Thymus (tissue), 11 donors: Measurements from ENCODE around the gene RARB. TPM values are rescaled to one million over a fixed set of nuclear protein-coding genes. Genes with fewer than 3 reads are reported as not detected.

Source experiments
- DNase-seq, 9 donors: peaks; one replicate each; pipeline ENCODE4 v3.0.0-alpha.2; 2013; ENCODE audit warnings: low spot score in 9 of 9, low read depth in 6 of 9, missing footprints in 1 of 9
- H3K27ac ChIP-seq, 2 donors: one replicate each; pipeline ENCODE4 v1.5.1; 2013; ENCODE audit warnings: control low read depth in 1 of 2, low read depth in 1 of 2, low read length in 1 of 2, mild to moderate bottlenecking in 1 of 2, moderate library complexity in 1 of 2
- H3K27me3 ChIP-seq, 2 donors: one replicate each; pipeline ENCODE4 v1.5.1; 2013; ENCODE audit warnings: low read length in 1 of 2; ENCODE audit not compliant: control insufficient read depth in 2 of 2, insufficient read depth in 1 of 2
- H3K36me3 ChIP-seq, 2 donors: one replicate each; pipeline ENCODE4 v1.5.1; 2013; ENCODE audit warnings: low read length in 1 of 2, mild to moderate bottlenecking in 1 of 2, moderate library complexity in 1 of 2; ENCODE audit not compliant: control insufficient read depth in 2 of 2, insufficient read depth in 2 of 2
- H3K4me1 ChIP-seq, 2 donors: one replicate each; pipeline ENCODE4 v1.5.1; 2013; ENCODE audit warnings: low read length in 2 of 2; ENCODE audit not compliant: control insufficient read depth in 2 of 2, insufficient read depth in 2 of 2
- H3K4me3 ChIP-seq, 2 donors: one replicate each; pipeline ENCODE4 v1.5.1; 2013; ENCODE audit warnings: low read length in 2 of 2, control low read depth in 1 of 2, mild to moderate bottlenecking in 1 of 2
- H3K9me3 ChIP-seq, 2 donors: one replicate each; pipeline ENCODE4 v1.5.1; 2013; ENCODE audit warnings: low read length in 1 of 2, mild to moderate bottlenecking in 1 of 2; ENCODE audit not compliant: control insufficient read depth in 2 of 2, insufficient read depth in 1 of 2
- WGBS: extraction: QIAGEN DNeasy Blood & Tissue Kit; methylation state at CpG from one replicate; pipeline ENCODE4 v1.1.7; 2013; 5-methylcytosine and 5-hydroxymethylcytosine counted together
- polyA plus RNA-seq: library from polyadenylated mRNA; stranded (reverse); fragments of 200-250 nt; gene quantifications from one replicate; pipeline ENCODE4 v1.2.3, GENCODE V29; 2013
- total RNA-seq: library from RNA; stranded (reverse); fragments of 120-200 nt; gene quantifications from one replicate; pipeline ENCODE4 v1.2.4, GENCODE V29; 2013
- donor health status: healthy.

RARB gene
- total and polyA plus RNA-seq, 2 donors, result 0.89 to 1.7 TPM

DNA sequence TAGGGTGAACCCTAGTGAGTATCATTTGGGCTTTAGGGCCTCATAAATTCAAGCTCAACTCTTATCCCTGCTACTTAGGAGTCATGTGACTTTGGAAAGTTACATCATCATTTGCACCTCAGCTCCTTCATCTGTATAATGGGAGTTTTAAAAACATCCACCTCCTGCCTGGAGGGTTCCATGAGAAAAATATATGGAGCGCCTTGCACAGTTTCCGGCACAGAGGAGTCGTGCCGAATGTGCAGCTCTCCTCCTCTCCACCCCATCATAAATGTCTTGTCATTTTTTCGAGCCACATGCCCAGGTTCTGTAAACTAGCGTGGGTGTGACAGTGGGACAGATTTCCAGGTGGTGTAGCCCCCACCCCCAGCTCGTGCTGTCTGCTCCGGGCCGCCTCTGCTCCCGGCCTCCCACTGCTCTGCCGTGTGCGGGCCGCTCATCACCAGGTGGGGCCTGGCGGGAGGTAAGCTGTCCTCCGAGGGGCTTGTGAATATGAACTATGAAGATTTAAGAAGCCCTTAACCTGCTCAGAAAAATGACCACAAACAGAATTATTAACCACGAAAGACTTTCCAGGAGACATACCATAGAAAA, 146.2 kb downstream of the RARB start:
- no peaks in the 10 kb centered on the region for H3K4me1 ChIP-seq
- H3K4me3 ChIP-seq, result no peak overlapping the region
- 97% methylated on average over 16 of the region's 16 CpGs for WGBS
- no peak overlapping the region for H3K27ac ChIP-seq
- no peaks in the 10 kb centered on the region for H3K36me3 ChIP-seq
- H3K9me3 ChIP-seq, result peaks cover 0 to 1% of the 10 kb centered on the region in 2 donors
- no peaks in the 10 kb centered on the region for H3K27me3 ChIP-seq
- DNase-seq, result no peak

DNA sequence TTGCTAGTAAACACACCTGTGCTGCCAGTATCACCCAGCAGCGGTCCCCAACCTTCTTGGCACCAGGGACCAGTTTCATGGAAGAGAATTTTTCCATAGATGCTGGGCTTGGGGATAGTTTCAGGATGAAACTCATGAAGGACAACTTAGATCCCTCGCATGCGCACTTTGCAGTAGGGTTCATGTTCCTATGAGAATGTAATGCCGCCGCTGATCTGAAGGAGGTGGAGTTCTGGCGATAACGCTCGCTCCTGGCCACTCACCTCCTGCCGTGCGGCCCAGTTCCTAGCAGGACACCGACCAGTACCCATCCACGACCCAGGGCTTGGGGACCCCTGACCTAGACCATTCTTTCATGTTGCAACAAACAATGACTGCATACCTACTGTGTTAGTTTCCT, 146.9 kb downstream of the RARB start:
- no peaks in the 10 kb centered on the region for H3K36me3 ChIP-seq
- peaks cover 0 to 1% of the 10 kb centered on the region in 2 donors for H3K9me3 ChIP-seq
- no peak for DNase-seq
- 95% methylated on average over 12 of the region's 12 CpGs for WGBS
- H3K4me3 ChIP-seq, result no peak overlapping the region
- H3K27me3 ChIP-seq, result no peaks in the 10 kb centered on the region
- H3K27ac ChIP-seq, result no peak overlapping the region
- no peaks in the 10 kb centered on the region for H3K4me1 ChIP-seq

DNA sequence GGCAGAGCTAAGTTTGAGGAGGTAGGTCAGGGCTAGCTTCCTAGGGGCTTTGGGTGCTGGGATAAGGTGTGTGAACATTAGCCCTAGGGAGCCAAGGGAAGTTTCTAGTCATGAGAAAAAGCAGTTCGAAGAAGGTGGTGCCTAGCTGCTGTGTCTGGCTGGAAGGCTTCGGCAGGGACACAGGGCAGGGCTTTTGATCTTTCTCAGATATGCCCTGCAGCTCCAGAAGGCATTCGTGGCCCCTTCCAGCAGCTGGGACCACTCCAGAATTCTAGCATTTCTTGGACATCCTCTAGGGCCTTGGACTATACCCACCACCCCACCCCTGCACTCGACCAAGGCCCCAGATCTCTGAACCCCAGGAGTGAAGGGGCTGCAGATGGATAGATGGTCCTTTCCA, 148.1 kb downstream of the RARB start:
- Histone ChIP-seq H3K27ac (no peak overlapping the region), H3K4me1 (no peaks in the 10 kb centered on the region), H3K36me3 (no peaks in the 10 kb centered on the region), H3K27me3 (no peaks in the 10 kb centered on the region), H3K9me3 (peaks cover 0 to 1% of the 10 kb centered on the region in 2 donors), H3K4me3 (no peak overlapping the region)
- 90% methylated on average over 4 of the region's 4 CpGs for WGBS
- DNase-seq, result no peak

DNA sequence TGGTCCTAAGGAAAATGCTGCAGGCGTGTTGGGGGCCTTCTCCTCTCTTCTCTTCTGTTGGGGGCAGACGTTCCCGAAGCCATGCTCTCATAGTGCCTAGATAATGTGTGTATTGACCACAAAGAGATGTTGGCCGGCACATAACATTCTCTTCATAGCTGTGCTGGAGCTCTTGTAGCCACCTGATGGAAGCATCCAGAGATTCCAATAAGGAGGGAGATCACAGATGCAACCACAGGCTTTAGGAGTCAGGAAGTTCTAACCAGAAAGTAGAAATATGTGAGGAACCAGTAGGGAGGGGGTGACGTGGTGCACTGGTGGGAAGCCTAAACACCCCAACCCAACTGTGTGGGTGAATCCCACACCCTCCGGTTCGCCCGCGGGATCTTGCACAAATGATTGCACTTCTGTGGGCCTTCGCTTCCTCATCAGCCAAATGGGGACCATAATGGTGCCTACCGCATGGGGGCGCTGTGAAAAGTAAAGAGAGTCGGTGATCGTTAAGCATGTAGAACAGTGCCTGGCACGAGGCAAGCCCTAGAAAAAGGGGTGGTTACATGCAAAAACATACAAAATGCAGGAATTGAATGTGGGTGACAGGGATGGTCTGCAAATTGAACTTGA, 148.9 kb downstream of the RARB start:
- no peak overlapping the region for H3K4me3 ChIP-seq
- H3K36me3 ChIP-seq, result no peaks in the 10 kb centered on the region
- WGBS, result 94% methylated on average over 15 of the region's 15 CpGs
- no peak for DNase-seq
- H3K9me3 ChIP-seq, result peaks cover 0 to 1% of the 10 kb centered on the region in 2 donors
- H3K4me1 ChIP-seq, result no peaks in the 10 kb centered on the region
- no peak overlapping the region for H3K27ac ChIP-seq
- no peaks in the 10 kb centered on the region for H3K27me3 ChIP-seq

DNA sequence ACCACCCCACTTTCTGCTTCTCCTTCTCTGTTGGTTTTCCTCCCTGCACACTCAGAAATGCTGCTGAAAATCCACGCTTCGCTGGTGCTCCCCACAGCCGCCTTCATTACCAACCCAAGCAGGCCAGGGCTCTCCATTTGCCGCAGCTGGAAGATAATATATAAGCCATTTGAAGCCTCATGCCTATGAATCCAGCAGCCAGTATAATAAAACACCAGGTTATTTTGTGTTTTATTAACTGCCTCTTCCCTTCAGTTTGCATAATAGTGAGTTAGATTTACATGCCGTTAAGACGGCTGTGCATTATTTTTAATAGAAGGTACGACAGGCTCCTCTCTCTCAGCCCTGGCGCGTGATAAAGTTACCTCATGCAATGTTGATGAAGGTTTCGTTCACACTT, 150.0 kb downstream of the RARB start:
- Histone ChIP-seq H3K9me3 (peaks cover 0 to 1% of the 10 kb centered on the region in 2 donors), H3K36me3 (no peaks in the 10 kb centered on the region), H3K27ac (no peak overlapping the region), H3K4me3 (no peak overlapping the region), H3K4me1 (no peaks in the 10 kb centered on the region), H3K27me3 (no peaks in the 10 kb centered on the region)
- WGBS, result 97% methylated on average over 10 of the region's 10 CpGs
- DNase-seq, result no peak

DNA sequence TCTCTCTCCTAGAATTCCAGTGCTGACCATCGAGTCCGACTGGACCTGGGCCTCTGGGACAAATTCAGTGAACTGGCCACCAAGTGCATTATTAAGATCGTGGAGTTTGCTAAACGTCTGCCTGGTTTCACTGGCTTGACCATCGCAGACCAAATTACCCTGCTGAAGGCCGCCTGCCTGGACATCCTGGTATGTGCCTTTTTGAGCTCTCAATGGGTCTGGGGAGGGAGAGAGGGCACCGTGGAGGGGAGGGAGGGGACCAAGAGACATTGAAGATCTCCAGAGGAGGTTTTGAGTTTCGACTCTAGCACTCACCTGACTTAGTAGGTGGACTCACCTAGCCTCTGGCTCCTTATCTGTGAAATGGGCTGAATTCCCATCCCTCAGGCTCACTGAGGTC, 152.5 kb downstream of the RARB start:
- no peaks in the 10 kb centered on the region for H3K4me1 ChIP-seq
- DNase-seq, result no peak
- no peaks in the 10 kb centered on the region for H3K36me3 ChIP-seq
- no peak overlapping the region for H3K4me3 ChIP-seq
- H3K27me3 ChIP-seq, result no peaks in the 10 kb centered on the region
- H3K9me3 ChIP-seq, result peaks cover 0 to 1% of the 10 kb centered on the region in 2 donors
- no peak overlapping the region for H3K27ac ChIP-seq
- WGBS, result 94% methylated on average over 8 of the region's 8 CpGs

DNA sequence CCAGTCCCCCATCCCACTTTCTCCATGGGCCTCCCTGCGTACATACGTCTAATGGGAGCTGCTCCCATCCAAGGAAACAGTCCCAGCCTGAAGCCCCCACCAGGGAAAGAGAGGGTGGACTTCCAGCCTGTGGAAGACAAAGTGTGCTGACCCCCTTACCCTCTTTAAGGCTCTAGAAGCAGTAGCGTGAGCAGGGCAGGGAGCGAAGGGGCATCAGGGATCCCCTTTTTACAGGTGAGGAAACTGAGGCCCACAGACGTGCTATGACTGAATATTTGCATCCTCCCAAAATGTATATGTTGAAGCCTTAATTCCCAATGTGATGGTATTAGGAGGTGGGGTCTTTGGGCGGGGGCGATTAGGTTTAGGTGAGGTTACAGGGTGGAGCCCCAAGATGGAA, 153.3 kb downstream of the RARB start:
- H3K4me3 ChIP-seq, result no peak overlapping the region
- H3K9me3 ChIP-seq, result peaks cover 0 to 1% of the 10 kb centered on the region in 2 donors
- no peaks in the 10 kb centered on the region for H3K4me1 ChIP-seq
- H3K27me3 ChIP-seq, result no peaks in the 10 kb centered on the region
- WGBS, result 97% methylated on average over 7 of the region's 7 CpGs
- no peak overlapping the region for H3K27ac ChIP-seq
- no peaks in the 10 kb centered on the region for H3K36me3 ChIP-seq
- DNase-seq, result no peak

DNA sequence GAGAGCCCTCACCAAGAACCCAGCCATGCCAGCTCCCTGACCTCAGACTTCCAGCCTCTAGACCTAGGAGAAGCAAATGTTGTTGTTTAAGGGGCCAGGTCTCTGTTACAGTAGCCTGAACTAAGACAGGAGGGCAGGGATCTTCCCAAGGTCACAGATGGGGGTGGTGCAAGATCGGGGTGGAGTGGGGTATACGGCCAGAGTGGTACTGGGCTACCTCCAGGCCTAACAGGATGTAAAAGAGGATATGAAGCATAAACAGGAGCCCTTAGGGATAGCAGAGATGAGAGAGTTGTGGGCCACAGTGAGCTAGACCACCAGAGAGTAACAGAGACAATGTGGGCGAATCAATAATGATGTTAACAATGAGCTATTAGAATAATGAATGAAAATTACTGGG, 153.8 kb downstream of the RARB start:
- H3K9me3 ChIP-seq, result peaks cover 0 to 1% of the 10 kb centered on the region in 2 donors
- no peaks in the 10 kb centered on the region for H3K27me3 ChIP-seq
- no peak overlapping the region for H3K4me3 ChIP-seq
- no peak for DNase-seq
- WGBS, result 97% methylated on average over 3 of the region's 3 CpGs
- H3K4me1 ChIP-seq, result no peaks in the 10 kb centered on the region
- H3K36me3 ChIP-seq, result no peaks in the 10 kb centered on the region
- no peak overlapping the region for H3K27ac ChIP-seq

DNA sequence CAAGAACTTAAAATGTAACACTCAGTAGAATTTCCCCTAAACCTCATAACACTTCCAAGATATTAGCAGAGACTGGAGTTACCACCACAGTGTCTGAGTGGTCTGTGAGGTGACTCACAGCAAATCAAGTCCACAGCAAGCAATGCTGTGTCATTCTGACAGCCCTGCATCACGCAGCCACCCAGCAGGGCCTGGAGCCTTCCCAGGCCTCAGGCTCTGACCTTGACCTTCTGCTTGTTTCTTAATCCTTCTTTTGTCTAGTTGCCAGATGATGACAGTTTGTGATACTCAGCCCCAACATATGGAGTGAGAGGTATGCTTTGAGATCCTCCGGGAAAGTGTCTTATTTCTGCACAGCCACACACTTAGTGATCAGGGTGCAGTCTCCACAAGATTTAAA, 154.2 kb downstream of the RARB start:
- H3K36me3 ChIP-seq, result no peaks in the 10 kb centered on the region
- no peaks in the 10 kb centered on the region for H3K27me3 ChIP-seq
- no peaks in the 10 kb centered on the region for H3K9me3 ChIP-seq
- WGBS, result 95% methylated on average over 2 of the region's 2 CpGs
- DNase-seq, result no peak
- no peak overlapping the region for H3K4me3 ChIP-seq
- no peaks in the 10 kb centered on the region for H3K4me1 ChIP-seq
- no peak overlapping the region for H3K27ac ChIP-seq
